ENCODE data around the gene RAB33B.
"Not testable (repeated sequence)": the region's sequence is repeated elsewhere in the genome, so short reads cannot be mapped to it uniquely, and the experiment has no call there.

The RAB33B gene

GRCh38 chr4:139451997-139452396 is 1.9 kb upstream of the RAB33B start:
- DNase-seq (ENCODE audit: low read depth in 1 of 2, low spot score in 1 of 2) = no peak
- TF ChIP-seq JUND (IDR thresholded peaks at IDR 0.05; ENCODE audit: low read depth) = no peak
- in situ Hi-C loops (cut with HindIII; ENCODE audit: low pct_unique_long_range_greater_than_20kb, low sequenced_read_pairs) = no loop called here

- TF ChIP-seq JUND (IDR thresholded peaks at IDR 0.05; ENCODE audit: low read depth) = no peak
- in situ Hi-C loops (cut with HindIII; ENCODE audit: low pct_unique_long_range_greater_than_20kb, low sequenced_read_pairs) = no loop called here
- DNase-seq (ENCODE audit: low read depth in 1 of 2, low spot score in 1 of 2) = peak; percentile 29 to 83
Observed at GRCh38 chr4:139453041-139453370, 915 bp upstream of the RAB33B start.

GRCh38 chr4:139453371-139454110 is 380 bp upstream of the RAB33B start:
- in situ Hi-C loops (cut with HindIII; ENCODE audit: low pct_unique_long_range_greater_than_20kb, low sequenced_read_pairs) = no loop called here
- no peak for TF ChIP-seq JUND (IDR thresholded peaks at IDR 0.05; ENCODE audit: low read depth)
- DNase-seq (ENCODE audit: low read depth in 1 of 2, low spot score in 1 of 2) = peak; percentile 76 to 97

GRCh38 chr4:139455126-139455538 is 1.2 kb downstream of the RAB33B start:
- no peak for TF ChIP-seq JUND (IDR thresholded peaks at IDR 0.05; ENCODE audit: low read depth)
- DNase-seq (ENCODE audit: low read depth in 1 of 2, low spot score in 1 of 2) = no peak
- in situ Hi-C loops (cut with HindIII; ENCODE audit: low pct_unique_long_range_greater_than_20kb, low sequenced_read_pairs) = no loop called here

GRCh38 chr4:139457318-139457717 is 3.4 kb downstream of the RAB33B start:
- DNase-seq (ENCODE audit: low read depth in 1 of 2, low spot score in 1 of 2) = no peak
- in situ Hi-C loops (cut with HindIII; ENCODE audit: low pct_unique_long_range_greater_than_20kb, low sequenced_read_pairs) = no loop called here
- no peak for TF ChIP-seq JUND (IDR thresholded peaks at IDR 0.05; ENCODE audit: low read depth)

- peak in 1 of 2 experiments; percentile 71 for DNase-seq (ENCODE audit: low read depth in 1 of 2, low spot score in 1 of 2)
- in situ Hi-C loops (cut with HindIII; ENCODE audit: low pct_unique_long_range_greater_than_20kb, low sequenced_read_pairs) = no loop called here
- no peak for TF ChIP-seq JUND (IDR thresholded peaks at IDR 0.05; ENCODE audit: low read depth)
Observed at GRCh38 chr4:139458543-139458942, 4.6 kb downstream of the RAB33B start.

GRCh38 chr4:139458999-139459398 is 5.1 kb downstream of the RAB33B start:
- TF ChIP-seq JUND (IDR thresholded peaks at IDR 0.05; ENCODE audit: low read depth) = no peak
- DNase-seq (ENCODE audit: low read depth in 1 of 2, low spot score in 1 of 2) = no peak
- in situ Hi-C loops (cut with HindIII; ENCODE audit: low pct_unique_long_range_greater_than_20kb, low sequenced_read_pairs) = no loop called here

GRCh38 chr4:139460565-139460964 is 6.6 kb downstream of the RAB33B start:
- in situ Hi-C loops (cut with HindIII; ENCODE audit: low pct_unique_long_range_greater_than_20kb, low sequenced_read_pairs) = no loop called here

GRCh38 chr4:139461022-139461628 is 7.2 kb downstream of the RAB33B start:
- in situ Hi-C loops (cut with HindIII; ENCODE audit: low pct_unique_long_range_greater_than_20kb, low sequenced_read_pairs) = no loop called here
- TF ChIP-seq JUND (IDR thresholded peaks at IDR 0.05; ENCODE audit: low read depth) = no peak
- no peak for DNase-seq (ENCODE audit: low read depth in 1 of 2, low spot score in 1 of 2)

More at GRCh38 chr4:139460565-139460964, 6.6 kb downstream of the RAB33B start:
- no peak for DNase-seq (ENCODE audit: low read depth in 1 of 2, low spot score in 1 of 2)
- no peak for TF ChIP-seq JUND (IDR thresholded peaks at IDR 0.05; ENCODE audit: low read depth)

GRCh38 chr4:139464512-139464911 is 10.6 kb downstream of the RAB33B start:
- DNase-seq (ENCODE audit: low read depth in 1 of 2, low spot score in 1 of 2); in situ Hi-C loops (cut with HindIII; ENCODE audit: low pct_unique_long_range_greater_than_20kb, low sequenced_read_pairs): not testable (repeated sequence)

- in situ Hi-C loops (cut with HindIII; ENCODE audit: low pct_unique_long_range_greater_than_20kb, low sequenced_read_pairs) = no loop called here
- TF ChIP-seq JUND (IDR thresholded peaks at IDR 0.05; ENCODE audit: low read depth) = no peak
- DNase-seq (ENCODE audit: low read depth in 1 of 2, low spot score in 1 of 2) = no peak
Observed at GRCh38 chr4:139465922-139466321, 12.0 kb downstream of the RAB33B start.

GRCh38 chr4:139468756-139469155 is 14.8 kb downstream of the RAB33B start:
- DNase-seq (ENCODE audit: low read depth in 1 of 2, low spot score in 1 of 2); in situ Hi-C loops (cut with HindIII; ENCODE audit: low pct_unique_long_range_greater_than_20kb, low sequenced_read_pairs): not testable (repeated sequence)

GRCh38 chr4:139469216-139469615 is 15.3 kb downstream of the RAB33B start:
- TF ChIP-seq JUND (IDR thresholded peaks at IDR 0.05; ENCODE audit: low read depth) = no peak
- no peak for DNase-seq (ENCODE audit: low read depth in 1 of 2, low spot score in 1 of 2)
- in situ Hi-C loops (cut with HindIII; ENCODE audit: low pct_unique_long_range_greater_than_20kb, low sequenced_read_pairs) = no loop called here

GRCh38 chr4:139469869-139470268 is 15.9 kb downstream of the RAB33B start:
- DNase-seq (ENCODE audit: low read depth in 1 of 2, low spot score in 1 of 2) = no peak
- in situ Hi-C loops (cut with HindIII; ENCODE audit: low pct_unique_long_range_greater_than_20kb, low sequenced_read_pairs) = no loop called here
- TF ChIP-seq JUND (IDR thresholded peaks at IDR 0.05; ENCODE audit: low read depth) = no peak

All from T47D (cell line).